ENCODE data around the gene DHRS11.

DHRS11 gene

GRCh38 chr17:36591434-36592315 lies at the start of gene DHRS11:
Gene DHRS11 (plus strand): TSS chr17:36591879. CDS start chr17:36592010, 131 bp downstream.
- peak within 1 kb of the TSS; percentile 78 for H3K27ac Mint-ChIP-seq
- CTCF ChIA-PET, result interaction anchor here (2.6 kb wide), 1 partner anchor 11 kb away, joined by 23 read pairs; the partner anchor contains the start of gene MRM1
- peak within 1 kb of the TSS; percentile 55 for H3K4me3 Mint-ChIP-seq
- peaks cover 18% of the 10 kb centered on the region for H3K27me3 Mint-ChIP-seq
- DNase-seq, result peak; percentile 85
- no peaks in the 10 kb centered on the region for H3K9me3 Mint-ChIP-seq
- peaks cover 25% of the 10 kb centered on the region for H3K4me1 Mint-ChIP-seq
- peaks cover 22% of the 10 kb centered on the region for H3K36me3 Mint-ChIP-seq

GRCh38 chr17:36542755-36543154 lies 48.9 kb upstream of the DHRS11 start:
- DNase-seq, result no peak
- peaks cover 27% of the 10 kb centered on the region for H3K36me3 Mint-ChIP-seq
- peaks cover 29% of the 10 kb centered on the region for H3K4me1 Mint-ChIP-seq
- no peak overlapping the region for H3K4me3 Mint-ChIP-seq
- no peaks in the 10 kb centered on the region for H3K27me3 Mint-ChIP-seq
- peak overlapping the region; percentile 14 for H3K27ac Mint-ChIP-seq
- CTCF ChIA-PET, result no interaction called here
- H3K9me3 Mint-ChIP-seq, result no peaks in the 10 kb centered on the region

GRCh38 chr17:36544044-36544306 lies 47.7 kb upstream of the DHRS11 start:
- Mint-ChIP-seq H3K36me3 (peaks cover 31% of the 10 kb centered on the region), H3K4me1 (peaks cover 37% of the 10 kb centered on the region), H3K27me3 (no peaks in the 10 kb centered on the region), H3K4me3 (peak overlapping the region; percentile 82), H3K9me3 (no peaks in the 10 kb centered on the region), H3K27ac (peak overlapping the region; percentile 99)
- DNase-seq, result peak; percentile 46
- CTCF ChIA-PET, result interaction anchor here (1.3 kb wide), 2 partner anchors 10 to 57 kb away, joined by 5 to 6 read pairs; partner anchors contain the start of genes MRM1, MYO19 and PIGW

GRCh38 chr17:36544307-36545076 lies 47.2 kb upstream of the DHRS11 start, which contains the start of gene GGNBP2:
Gene GGNBP2 (plus strand): TSS chr17:36544919. CDS start chr17:36545725, 806 bp downstream.
- Mint-ChIP-seq H3K27me3 (no peaks in the 10 kb centered on the region), H3K36me3 (peaks cover 31% of the 10 kb centered on the region), H3K4me1 (peaks cover 39% of the 10 kb centered on the region), H3K9me3 (no peaks in the 10 kb centered on the region), H3K4me3 (peak within 1 kb of the TSS; percentile 82), H3K27ac (peak within 1 kb of the TSS; percentile 99)
- peak; percentile 96 for DNase-seq
- CTCF ChIA-PET, result interaction anchor here (1.3 kb wide), 2 partner anchors 10 to 57 kb away, joined by 5 to 6 read pairs; partner anchors contain the start of genes MRM1, MYO19 and PIGW

- H3K4me1 Mint-ChIP-seq, result peaks cover 45% of the 10 kb centered on the region
- CTCF ChIA-PET, result interaction anchor here (1.1 kb wide), 2 partner anchors 8 to 11 kb away, joined by 3 to 4 read pairs; no protein-coding TSS in a partner anchor
Observed at GRCh38 chr17:36545077-36545464, 46.6 kb upstream of the DHRS11 start.

GRCh38 chr17:36545465-36546417 lies 45.9 kb upstream of the DHRS11 start:
- Mint-ChIP-seq H3K4me1 (peaks cover 52% of the 10 kb centered on the region), H3K27ac (peak overlapping the region; percentile 99), H3K9me3 (no peaks in the 10 kb centered on the region), H3K4me3 (peak overlapping the region; percentile 81), H3K27me3 (no peaks in the 10 kb centered on the region), H3K36me3 (peaks cover 41% of the 10 kb centered on the region)
- DNase-seq, result peak; percentile 98
- CTCF ChIA-PET, result interaction anchor here (1.1 kb wide), 2 partner anchors 9 to 12 kb away, joined by 3 to 4 read pairs; no protein-coding TSS in a partner anchor

More at GRCh38 chr17:36545077-36545464, 46.6 kb upstream of the DHRS11 start:
- H3K36me3 Mint-ChIP-seq, result peaks cover 36% of the 10 kb centered on the region
- no peaks in the 10 kb centered on the region for H3K27me3 Mint-ChIP-seq
- no peak for DNase-seq
- H3K27ac Mint-ChIP-seq, result peak overlapping the region; percentile 99
- H3K9me3 Mint-ChIP-seq, result no peaks in the 10 kb centered on the region
- H3K4me3 Mint-ChIP-seq, result peak overlapping the region; percentile 82

GRCh38 chr17:36546418-36547093 lies 45.1 kb upstream of the DHRS11 start:
- H3K4me1 Mint-ChIP-seq, result peaks cover 56% of the 10 kb centered on the region
- DNase-seq, result no peak

GRCh38 chr17:36547776-36548175 lies 43.9 kb upstream of the DHRS11 start:
- no peaks in the 10 kb centered on the region for H3K27me3 Mint-ChIP-seq
- CTCF ChIA-PET, result no interaction called here
- H3K4me1 Mint-ChIP-seq, result peaks cover 63% of the 10 kb centered on the region
- H3K27ac Mint-ChIP-seq, result peak overlapping the region; percentile 84
- DNase-seq, result no peak
- no peaks in the 10 kb centered on the region for H3K9me3 Mint-ChIP-seq
- H3K36me3 Mint-ChIP-seq, result peaks cover 43% of the 10 kb centered on the region
- H3K4me3 Mint-ChIP-seq, result peak overlapping the region; percentile 81

More at GRCh38 chr17:36546418-36547093, 45.1 kb upstream of the DHRS11 start:
- H3K9me3 Mint-ChIP-seq, result no peaks in the 10 kb centered on the region
- peak overlapping the region; percentile 99 for H3K27ac Mint-ChIP-seq
- peaks cover 40% of the 10 kb centered on the region for H3K36me3 Mint-ChIP-seq
- peak overlapping the region; percentile 81 for H3K4me3 Mint-ChIP-seq
- no peaks in the 10 kb centered on the region for H3K27me3 Mint-ChIP-seq
- CTCF ChIA-PET, result interaction anchor here (1.1 kb wide), 2 partner anchors 9 to 13 kb away, joined by 3 to 4 read pairs; no protein-coding TSS in a partner anchor

- Mint-ChIP-seq H3K4me3 (peak overlapping the region; percentile 1), H3K9me3 (no peaks in the 10 kb centered on the region), H3K27me3 (no peaks in the 10 kb centered on the region), H3K36me3 (peaks cover 53% of the 10 kb centered on the region), H3K4me1 (peaks cover 68% of the 10 kb centered on the region), H3K27ac (peak overlapping the region; percentile 86)
- CTCF ChIA-PET, result no interaction called here
- no peak for DNase-seq
Observed at GRCh38 chr17:36550491-36551417, 40.9 kb upstream of the DHRS11 start.

- Mint-ChIP-seq H3K27me3 (no peaks in the 10 kb centered on the region), H3K9me3 (no peaks in the 10 kb centered on the region), H3K4me3 (no peak overlapping the region), H3K27ac (peak overlapping the region; percentile 72), H3K4me1 (peaks cover 60% of the 10 kb centered on the region), H3K36me3 (peaks cover 51% of the 10 kb centered on the region)
- CTCF ChIA-PET, result no interaction called here
- DNase-seq, result no peak
Observed at GRCh38 chr17:36553459-36553858, 38.2 kb upstream of the DHRS11 start.

GRCh38 chr17:36566081-36566480 lies 25.6 kb upstream of the DHRS11 start:
- Mint-ChIP-seq H3K4me3 (no peak overlapping the region), H3K27me3 (no peaks in the 10 kb centered on the region), H3K4me1 (peaks cover 11% of the 10 kb centered on the region), H3K27ac (no peak overlapping the region), H3K9me3 (no peaks in the 10 kb centered on the region), H3K36me3 (peaks cover 58% of the 10 kb centered on the region)
- CTCF ChIA-PET, result no interaction called here
- no peak for DNase-seq

- no peak for DNase-seq
- H3K27me3 Mint-ChIP-seq, result no peaks in the 10 kb centered on the region
- H3K27ac Mint-ChIP-seq, result no peak overlapping the region
- H3K9me3 Mint-ChIP-seq, result no peaks in the 10 kb centered on the region
- CTCF ChIA-PET, result no interaction called here
- peaks cover 9% of the 10 kb centered on the region for H3K4me1 Mint-ChIP-seq
- peaks cover 42% of the 10 kb centered on the region for H3K36me3 Mint-ChIP-seq
- no peak overlapping the region for H3K4me3 Mint-ChIP-seq
Observed at GRCh38 chr17:36575028-36575427, 16.7 kb upstream of the DHRS11 start.

Measured in activated naive CD4-positive, alpha-beta T cell treated with anti-CD3 and anti-CD28 coated beads, Interleukin-2, amount 10 ng/mL, durations not matched to agents 7 days and 5 days (primary cell).